GM19035 (cell line): ENCODE data around the gene MYCBP2.
"Not testable (repeated sequence)": the region's sequence is repeated elsewhere in the genome, so short reads cannot be mapped to it uniquely, and the experiment has no call there.

Experiments used
- ATAC-seq: cut with Tn5 transposase; IDR thresholded peaks from one replicate; pipeline ENCODE4 v1.9.1; 2021; ENCODE audit not compliant: unreplicated experiment

MYCBP2 gene

GRCh38 chr13:77215543-77215942, 111.4 kb downstream of the MYCBP2 start:
- ATAC-seq = no peak

DNA sequence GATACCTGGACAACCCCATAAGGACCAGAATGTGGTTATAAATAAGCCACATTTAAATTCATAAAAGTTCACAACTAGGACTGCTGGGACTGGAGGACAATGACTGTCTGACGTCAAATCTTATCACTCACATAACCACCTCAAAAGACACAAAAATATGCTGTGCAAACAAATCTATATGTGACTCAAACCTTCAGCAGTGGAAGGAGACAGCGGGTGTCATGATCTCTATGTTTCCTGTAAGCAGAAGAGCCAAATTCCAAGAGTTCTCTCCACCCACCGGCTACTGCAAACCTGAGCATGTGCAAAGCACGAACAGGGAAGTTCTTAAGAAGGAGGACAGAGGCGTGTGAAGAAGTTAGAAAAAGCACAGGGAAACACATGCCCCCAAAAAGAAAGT, 113.2 kb downstream of the MYCBP2 start:
- ATAC-seq = no peak

DNA sequence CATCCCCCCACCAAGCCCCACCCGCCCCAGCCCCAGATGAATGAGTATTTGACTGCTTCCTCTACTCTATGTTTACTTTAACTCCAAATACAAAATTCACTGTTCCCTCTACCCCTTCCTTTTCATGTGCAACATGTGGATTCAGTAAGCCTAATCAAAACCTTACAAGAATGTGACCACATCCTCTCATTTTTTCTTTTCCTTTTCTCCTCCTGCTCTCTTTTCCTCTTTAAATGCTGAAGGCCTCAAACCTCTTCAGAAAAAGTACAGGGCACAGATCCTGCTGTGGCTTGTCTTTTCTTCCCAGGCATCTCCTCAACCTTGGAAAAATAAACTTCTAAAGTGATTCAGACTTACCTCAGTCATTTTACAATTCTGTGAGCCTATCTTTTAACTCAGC, 119.0 kb downstream of the MYCBP2 start:
- ATAC-seq = no peak

- not testable (repeated sequence) for ATAC-seq
These were observed 127.9 kb downstream of the MYCBP2 start for GRCh38 chr13:77198995-77199394.

- ATAC-seq = no peak
These were observed 130.8 kb downstream of the MYCBP2 start for GRCh38 chr13:77196052-77196618.

GRCh38 chr13:77190349-77190958, 136.4 kb downstream of the MYCBP2 start:
- ATAC-seq = no peak

DNA sequence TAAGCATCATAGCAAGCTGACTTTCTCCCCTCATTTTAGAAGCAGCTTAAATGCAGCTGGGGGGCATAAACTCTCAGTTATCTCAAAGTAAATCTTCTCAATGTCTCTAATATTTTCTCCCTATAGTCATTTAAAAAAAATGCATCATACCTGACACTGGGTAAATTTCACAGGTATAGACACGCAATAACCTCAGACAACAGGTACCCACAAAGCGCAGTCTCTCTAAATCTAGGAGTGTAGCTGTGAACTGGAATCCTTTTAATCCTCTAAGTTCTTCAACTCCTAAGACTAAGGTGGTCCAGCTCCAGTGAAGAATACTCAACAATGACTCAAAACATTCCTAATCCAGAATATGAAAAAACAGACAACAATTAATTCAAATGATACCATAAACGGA, 141.2 kb downstream of the MYCBP2 start:
- ATAC-seq = no peak

GRCh38 chr13:77184455-77184854, 142.4 kb downstream of the MYCBP2 start:
- peak; percentile 97 for ATAC-seq

GRCh38 chr13:77180011-77180410, 146.9 kb downstream of the MYCBP2 start:
- ATAC-seq = no peak

- no peak for ATAC-seq
These were observed 149.2 kb downstream of the MYCBP2 start for GRCh38 chr13:77177646-77178045.

GRCh38 chr13:77176350-77176749, 150.5 kb downstream of the MYCBP2 start:
- no peak for ATAC-seq

GRCh38 chr13:77172650-77173049, 154.2 kb downstream of the MYCBP2 start:
- no peak for ATAC-seq

DNA sequence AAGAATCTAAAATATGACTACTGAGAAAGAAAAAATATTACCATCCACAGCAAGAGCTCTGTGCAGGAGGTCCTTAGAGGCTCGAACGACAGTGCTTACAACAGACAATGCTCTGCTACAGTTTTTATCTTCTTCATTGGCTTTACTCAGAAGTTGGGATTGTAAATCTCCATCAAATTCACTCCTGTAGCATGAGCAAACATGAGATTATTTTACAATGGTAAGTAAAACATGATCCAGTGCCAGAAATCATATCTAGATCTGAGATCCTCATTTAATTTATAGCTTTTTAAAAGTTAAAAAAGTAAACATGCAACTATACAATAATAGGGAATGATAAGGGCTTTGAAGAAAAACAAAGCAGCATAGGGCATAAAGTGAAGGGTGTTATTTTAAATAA, 155.4 kb downstream of the MYCBP2 start:
- no peak for ATAC-seq

GRCh38 chr13:77168237-77168636, 158.7 kb downstream of the MYCBP2 start:
- no peak for ATAC-seq

- no peak for ATAC-seq
These were observed 176.2 kb downstream of the MYCBP2 start for GRCh38 chr13:77150651-77151050.

DNA sequence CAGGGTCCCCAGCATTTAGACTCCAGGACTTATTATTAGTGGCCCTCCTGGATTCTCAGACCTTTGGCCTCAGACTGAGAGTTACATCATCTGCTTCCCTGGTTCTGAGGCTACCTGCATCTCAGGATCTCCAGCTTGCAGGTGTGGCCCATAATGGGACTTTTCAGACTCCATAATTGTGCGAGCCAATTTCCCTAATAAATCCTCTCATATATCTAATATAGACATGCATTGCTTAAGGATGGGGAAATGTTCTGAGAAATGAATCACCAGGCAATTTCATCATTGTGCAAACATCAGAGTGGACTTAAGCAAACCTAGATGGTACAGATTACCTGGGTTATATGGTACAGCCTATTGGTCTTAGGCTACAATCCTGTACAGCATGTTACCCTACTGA, 183.5 kb downstream of the MYCBP2 start:
- no peak for ATAC-seq

DNA sequence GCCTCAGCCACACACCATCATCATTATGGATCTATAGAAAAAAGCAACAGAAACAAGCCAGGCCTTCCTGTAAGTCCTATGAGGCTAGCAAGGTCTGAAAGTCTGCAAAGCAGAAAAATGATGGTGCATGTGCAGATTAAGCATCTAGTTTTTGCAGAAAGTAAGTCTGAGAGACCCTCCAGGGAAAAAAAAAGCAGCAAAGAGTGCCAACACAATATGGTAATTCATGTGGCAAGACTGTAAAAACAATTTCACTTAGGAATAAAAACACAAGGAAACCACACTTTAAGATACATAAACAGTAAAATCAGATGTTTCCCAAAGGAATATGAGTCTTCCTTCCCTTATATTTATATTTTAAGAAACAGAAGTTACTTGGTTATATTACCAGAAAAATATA, 187.6 kb downstream of the MYCBP2 start:
- no peak for ATAC-seq

DNA sequence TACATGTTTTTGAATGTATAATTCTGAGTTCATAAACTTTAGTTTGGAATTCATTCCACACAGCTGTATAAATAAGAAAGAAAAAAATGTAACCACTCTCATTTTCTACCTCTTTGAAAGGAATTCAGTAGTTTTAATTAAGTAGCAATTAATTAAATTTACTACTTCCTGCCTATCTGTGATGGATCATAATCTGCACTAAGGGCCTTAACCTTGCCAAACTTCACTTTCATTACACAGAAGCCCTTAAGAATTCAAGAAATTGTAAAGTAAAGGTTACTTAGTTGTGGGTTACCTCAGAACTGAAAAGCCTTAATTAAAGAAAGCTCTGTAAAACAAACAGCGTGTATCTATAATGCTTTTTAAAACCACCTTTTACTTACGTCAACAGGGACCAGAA, 188.1 kb downstream of the MYCBP2 start:
- no peak for ATAC-seq

DNA sequence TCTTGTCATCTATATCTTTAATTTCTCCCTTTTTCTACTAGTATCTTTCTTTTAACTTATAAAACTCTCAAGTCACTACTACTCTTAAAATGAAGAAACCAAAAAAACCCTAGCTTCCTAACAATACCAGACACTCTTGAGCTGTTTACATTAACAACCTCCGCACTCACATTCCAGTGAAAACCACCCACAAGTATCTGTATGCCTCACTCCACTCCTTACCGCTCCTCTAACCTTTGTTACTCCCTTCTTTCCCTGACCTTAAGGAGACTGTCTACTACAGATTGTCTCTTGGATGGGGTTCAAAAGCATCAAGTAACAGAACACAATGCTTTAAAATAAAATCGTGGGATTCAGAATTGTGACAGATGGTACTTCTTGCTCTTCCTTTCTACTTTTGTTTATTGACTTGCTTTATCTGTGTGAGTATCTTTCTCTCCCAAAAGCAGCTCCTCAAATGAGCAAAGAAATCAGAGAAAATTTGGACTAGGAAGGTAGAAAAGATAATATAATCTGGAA, 189.9 kb downstream of the MYCBP2 start:
- no peak for ATAC-seq

GRCh38 chr13:77124423-77124822, 202.5 kb downstream of the MYCBP2 start:
- ATAC-seq = no peak

- ATAC-seq = no peak
These were observed 208.8 kb downstream of the MYCBP2 start for GRCh38 chr13:77118134-77118533.

DNA sequence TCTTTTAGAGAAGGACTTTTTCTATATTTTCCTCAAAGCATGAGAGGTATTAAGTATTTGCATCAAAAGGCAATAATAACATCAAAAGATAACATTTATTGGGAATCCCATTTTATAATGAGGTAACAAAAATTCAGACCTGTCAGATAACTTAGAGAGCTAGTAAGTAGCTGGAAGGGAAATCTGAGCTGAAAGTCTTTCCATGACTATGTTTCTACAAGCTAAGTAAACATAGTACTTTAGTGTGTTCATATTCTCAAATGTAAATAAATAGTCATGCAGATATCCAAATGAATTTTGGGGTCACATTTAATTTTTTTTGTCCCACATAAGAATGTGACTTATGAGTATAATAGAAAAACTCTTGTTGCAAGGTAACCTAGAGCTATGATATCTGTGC, 212.6 kb downstream of the MYCBP2 start:
- no peak for ATAC-seq

DNA sequence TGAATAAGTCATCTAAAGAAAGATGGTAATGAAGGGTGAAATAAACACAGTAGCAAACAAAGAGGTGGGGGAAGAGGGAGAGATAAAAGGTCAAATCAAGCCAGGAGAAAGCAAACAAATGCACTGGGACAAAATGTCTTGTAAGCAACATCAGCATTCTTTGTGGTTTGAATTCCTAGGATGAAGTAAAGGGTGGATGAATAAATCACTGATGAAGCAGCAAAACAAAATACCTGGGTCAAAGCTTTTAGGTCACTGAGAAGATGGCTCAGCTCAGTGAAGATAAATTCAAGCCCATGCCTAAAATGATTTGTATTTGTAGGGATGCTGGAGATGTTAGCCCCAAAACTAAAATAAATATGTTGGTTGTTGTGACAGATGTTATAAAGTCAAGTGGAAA, 213.4 kb downstream of the MYCBP2 start:
- ATAC-seq = no peak
